GM11168 (cell line): ENCODE measurements around the gene NRDC.
"Not testable (repeated sequence)": the region's sequence is repeated elsewhere in the genome, so short reads cannot be mapped to it uniquely, and the experiment has no call there.

Source experiments
- in situ Hi-C: fragments of 300-500 bp; cut with MboI; formaldehyde crosslinking; loops from one replicate; pipeline ENCODE4 v1.12.0; 2022; ENCODE audit warnings: low sequenced_read_pairs; ENCODE audit not compliant: unreplicated experiment

The NRDC gene

DNA sequence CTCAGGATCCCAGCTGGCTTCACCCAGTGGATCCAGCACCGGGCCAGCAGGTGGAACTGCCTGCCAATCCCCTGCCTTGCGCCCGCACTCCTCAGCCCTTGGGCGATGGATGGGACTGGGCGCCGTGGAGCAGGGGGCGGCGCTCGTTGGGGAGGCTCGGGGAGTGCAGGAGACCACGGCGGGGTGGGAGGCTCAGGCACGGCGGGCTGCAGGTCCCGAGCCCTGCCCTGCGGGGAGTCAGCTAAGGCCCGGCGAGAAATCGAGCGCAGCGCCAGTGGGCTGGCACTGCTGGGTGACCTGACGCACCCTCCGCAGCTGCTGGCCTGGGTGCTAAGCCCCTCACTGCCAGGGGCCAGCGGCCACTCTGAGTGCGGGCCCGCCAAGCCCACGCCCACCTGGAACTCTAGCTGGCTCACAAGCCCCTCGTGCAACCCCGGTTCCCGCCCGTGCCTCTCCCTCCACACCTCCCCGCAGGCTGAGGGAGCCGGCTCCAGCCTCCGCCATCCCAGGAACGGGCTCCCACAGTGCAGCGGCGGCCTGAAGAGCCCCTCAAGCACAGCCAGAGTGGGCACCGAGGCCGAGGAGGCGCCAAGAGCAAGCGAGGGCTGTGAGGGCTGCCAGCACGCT, 31.1 kb downstream of the NRDC start:
- in situ Hi-C loops, result no loop called here

DNA sequence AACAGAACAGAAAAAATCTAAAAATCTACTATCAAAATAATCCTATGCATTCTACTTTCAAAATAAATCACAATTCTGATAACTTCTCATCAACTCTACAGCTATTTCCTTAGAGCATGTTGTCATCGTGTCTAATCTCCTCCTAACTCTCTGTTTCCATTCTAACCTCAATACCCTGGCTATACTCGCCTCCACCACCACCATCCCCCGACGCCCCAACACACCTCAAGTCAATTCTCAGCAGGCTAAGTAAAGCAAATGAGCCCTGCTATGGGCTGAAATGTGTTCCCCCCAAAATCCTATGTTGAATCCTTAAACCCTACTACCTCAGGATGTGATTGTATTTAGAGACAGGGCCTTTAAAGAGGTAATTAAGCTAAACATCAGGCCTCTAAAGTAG, 34.6 kb downstream of the NRDC start:
- in situ Hi-C loops, result no loop called here

GRCh38 chr1:51842261-51842660, 36.3 kb downstream of the NRDC start:
- in situ Hi-C loops, result no loop called here

GRCh38 chr1:51840743-51841461, 37.6 kb downstream of the NRDC start:
- in situ Hi-C loops, result no loop called here

GRCh38 chr1:51840182-51840581, 38.3 kb downstream of the NRDC start:
- in situ Hi-C loops, result no loop called here

- in situ Hi-C loops, result no loop called here
Measured at GRCh38 chr1:51839094-51839493, 39.4 kb downstream of the NRDC start.

DNA sequence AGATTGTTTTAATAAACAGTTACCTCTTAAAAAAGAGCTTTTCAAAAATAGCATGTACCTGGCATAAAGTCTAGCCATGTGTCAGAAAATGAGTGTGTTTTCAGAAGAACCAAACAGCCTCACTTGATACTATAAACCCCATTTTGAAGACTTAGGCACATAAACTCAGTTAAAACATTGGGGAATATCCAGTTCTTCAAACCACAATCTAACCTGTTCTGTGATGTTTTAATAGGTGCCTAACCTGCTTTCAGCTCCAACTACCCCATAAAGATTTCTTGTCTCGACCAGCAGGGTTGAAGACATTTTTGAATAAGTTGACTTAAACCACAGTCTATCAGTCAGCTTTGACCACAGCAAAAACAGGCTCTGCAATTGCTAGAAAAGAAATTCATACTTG, 41.3 kb downstream of the NRDC start:
- in situ Hi-C loops, result no loop called here

DNA sequence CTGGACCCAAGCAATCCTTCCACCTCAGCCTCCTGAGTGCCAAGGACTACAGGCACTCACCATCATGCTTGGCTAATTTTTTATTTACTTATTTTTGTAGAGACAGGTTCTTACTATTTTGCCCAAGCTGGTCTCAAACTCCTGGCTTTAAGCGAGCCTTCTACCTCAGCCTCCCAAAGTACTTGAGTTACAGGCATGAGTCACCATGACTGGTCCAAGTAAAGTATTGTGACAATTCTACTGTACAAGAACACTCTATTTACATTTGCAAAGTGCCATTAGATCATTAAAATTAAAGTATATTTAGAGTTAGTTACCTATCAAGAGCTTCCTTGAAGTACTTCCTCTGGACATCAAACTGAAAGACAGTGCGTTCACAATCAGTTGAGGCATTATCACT, 44.8 kb downstream of the NRDC start:
- in situ Hi-C loops, result no loop called here

- in situ Hi-C loops, result no loop called here
Measured at GRCh38 chr1:51829058-51829457, 49.5 kb downstream of the NRDC start.

DNA sequence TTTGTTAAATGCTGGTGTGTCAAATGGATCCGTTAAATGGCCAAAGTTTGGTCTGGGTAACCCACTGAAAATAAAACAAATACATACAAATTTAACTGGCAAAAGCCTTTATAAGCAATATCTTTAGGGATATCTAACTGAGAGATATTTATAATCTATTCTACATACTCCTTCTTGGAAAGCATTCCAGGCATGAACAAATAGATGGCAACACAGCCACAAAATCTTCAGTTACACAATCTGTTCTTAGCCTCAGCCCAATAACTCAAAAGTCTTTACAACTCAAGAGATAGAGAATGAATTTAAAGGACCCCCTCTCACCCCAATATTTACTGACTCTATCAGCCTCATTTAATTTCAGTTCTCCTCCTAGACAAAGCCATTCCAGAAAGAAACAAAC, 58.7 kb downstream of the NRDC start:
- in situ Hi-C loops, result no loop called here

- in situ Hi-C loops, result not testable (repeated sequence)
Measured at GRCh38 chr1:51819021-51819420, 59.5 kb downstream of the NRDC start.

DNA sequence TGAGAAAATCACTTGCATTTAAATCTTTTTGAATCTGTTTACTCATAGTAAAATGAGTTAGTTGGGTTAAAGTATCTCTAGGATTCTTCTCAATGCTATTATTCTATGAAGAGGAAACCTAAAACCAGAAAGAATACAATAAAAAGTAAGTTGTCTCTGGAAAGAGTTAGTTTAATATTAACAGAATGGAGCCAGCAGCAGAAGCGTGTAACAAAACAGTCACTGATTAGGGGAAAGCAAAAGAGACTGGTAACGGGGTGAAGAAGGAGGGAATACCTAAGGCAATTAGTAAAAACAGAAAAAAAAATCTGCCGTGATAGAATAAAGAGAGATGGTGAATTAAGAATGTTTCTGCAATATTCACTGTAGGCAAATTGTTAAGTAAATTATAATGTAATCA, 60.0 kb downstream of the NRDC start:
- in situ Hi-C loops, result no loop called here

GRCh38 chr1:51814513-51814912, 64.0 kb downstream of the NRDC start:
- in situ Hi-C loops, result no loop called here

DNA sequence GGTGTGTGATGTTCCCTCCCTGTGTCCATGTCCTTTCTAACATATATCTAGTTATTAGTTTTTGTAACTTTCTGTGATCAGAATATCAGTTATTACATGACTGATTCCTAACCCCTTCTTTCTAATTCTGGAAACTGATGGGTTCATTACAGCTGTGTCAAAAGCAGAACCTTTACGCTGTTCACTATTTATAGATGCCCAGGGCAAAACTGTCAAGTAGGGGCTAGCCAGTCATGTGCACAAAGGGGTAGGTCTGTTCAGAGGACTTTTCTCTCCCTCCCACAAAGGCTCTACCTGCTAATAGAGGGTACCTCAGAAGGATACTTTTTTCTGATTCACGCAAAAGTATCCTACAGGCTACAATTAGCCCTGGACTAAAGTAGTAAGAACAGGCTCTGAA, 79.2 kb downstream of the NRDC start:
- in situ Hi-C loops, result no loop called here

DNA sequence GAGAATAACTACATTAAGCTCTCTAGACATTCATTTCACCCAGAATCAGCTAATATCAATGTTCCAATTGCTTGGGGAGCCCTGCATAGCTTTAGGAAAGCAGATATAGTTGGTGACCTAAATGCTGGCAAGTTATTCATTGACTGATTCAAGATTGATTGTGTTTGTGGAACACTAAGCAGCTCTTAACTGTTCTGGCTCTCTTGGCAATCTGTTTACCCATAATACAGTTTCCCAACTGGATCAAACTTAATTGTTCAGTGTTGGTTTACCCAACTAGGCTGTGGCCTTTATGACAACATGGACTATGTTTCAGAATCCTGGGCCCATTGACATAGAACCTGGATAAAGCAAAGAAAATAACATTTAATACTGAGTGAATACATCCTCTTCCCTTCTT, 83.7 kb downstream of the NRDC start:
- in situ Hi-C loops, result no loop called here

DNA sequence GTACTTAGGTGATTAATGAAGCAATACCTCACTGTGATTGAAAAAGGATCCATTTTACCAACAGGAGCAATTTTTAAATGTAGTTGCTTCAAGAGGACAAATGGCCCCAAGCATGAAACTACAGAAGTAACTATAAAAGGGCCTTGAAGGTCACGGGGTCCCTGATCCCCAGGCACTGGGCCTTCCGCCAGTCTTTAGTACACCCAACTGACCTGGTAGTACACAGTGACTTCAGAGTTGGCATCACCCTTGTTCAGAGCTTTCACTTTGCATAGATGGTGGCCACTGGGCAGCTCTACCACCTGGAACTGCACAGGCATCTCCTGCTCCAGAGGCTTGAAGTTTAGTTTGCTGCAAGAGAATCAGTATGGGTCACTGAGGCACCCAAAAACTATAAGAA, 84.3 kb downstream of the NRDC start:
- in situ Hi-C loops, result no loop called here

DNA sequence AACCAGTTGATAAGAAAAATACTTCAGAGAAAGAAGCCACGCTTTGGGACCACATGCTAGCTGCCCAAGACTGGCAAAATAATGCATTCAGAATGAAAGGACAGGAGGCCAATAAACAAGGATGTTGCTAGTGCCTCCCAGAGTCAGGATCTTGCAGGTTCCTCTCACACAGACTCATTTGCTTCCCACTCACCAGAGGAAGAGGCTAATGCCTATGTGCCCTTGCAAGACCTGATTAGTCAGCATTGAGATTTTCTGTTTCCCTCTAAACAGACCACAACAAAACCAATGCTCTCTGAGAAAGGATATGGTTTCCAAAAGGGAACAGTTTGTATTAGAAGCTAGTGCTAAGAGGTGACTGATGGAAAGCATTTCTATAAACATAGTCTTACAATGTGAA, 85.7 kb downstream of the NRDC start:
- in situ Hi-C loops, result no loop called here

- in situ Hi-C loops, result no loop called here
Measured at GRCh38 chr1:51791888-51792287, 86.6 kb downstream of the NRDC start.

GRCh38 chr1:51790385-51790784, 88.1 kb downstream of the NRDC start:
- in situ Hi-C loops, result no loop called here

GRCh38 chr1:51789342-51789741, 89.2 kb downstream of the NRDC start:
- in situ Hi-C loops, result no loop called here

GRCh38 chr1:51788938-51789337, 89.6 kb downstream of the NRDC start:
- in situ Hi-C loops, result no loop called here

GRCh38 chr1:51784997-51785421, 93.5 kb downstream of the NRDC start:
- in situ Hi-C loops, result no loop called here
